ENCODE measurements around the gene CTNNA1. TPM values are rescaled to one million over a fixed set of nuclear protein-coding genes. Genes with fewer than 3 reads are reported as not detected.

Gene CTNNA1
- total and polyA plus RNA-seq, 4 donors: 208 to 295 (median 253) TPM

DNA sequence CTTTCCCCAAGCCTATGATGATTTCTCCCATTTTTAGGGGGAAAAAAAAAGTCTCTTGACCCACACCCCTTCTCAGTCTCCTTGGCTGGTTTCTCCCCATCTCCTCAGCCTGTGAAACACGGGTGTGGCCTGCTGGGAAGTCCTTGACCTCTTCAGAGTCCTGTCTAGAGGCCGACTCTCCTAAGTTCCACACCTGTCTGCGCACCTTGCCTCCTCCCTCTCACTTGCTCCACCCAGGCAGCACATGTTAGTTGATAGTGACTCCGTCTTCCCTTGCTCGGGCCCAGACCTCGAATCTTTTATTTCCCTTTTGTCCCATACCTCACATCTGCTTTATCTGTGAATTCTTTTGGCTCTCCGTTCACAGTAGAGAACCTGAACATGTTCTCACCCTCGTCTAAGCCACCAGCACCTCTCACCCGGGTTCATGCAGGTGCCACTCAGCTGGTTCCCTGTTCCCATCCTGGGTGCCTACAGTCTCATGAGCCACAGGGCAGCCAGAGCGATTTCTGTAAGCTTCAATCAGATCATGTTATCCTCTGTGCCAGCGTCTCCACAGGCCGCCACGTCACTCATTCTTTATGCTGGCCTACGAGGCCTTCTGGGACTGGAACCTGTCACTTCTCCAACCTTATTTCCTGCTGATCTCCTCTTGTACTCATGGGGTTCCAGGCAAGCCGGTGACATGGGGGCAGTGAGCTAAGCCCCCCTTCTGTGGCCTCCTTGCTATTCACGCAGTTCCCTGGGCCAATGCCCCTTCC is 173.6 kb downstream of the CTNNA1 start:
- no peak overlapping the region for H3K4me3 ChIP-seq (ENCODE audit: low read depth, low read length)
- no peaks in the 10 kb centered on the region for H3K27me3 ChIP-seq (ENCODE audit: control insufficient read depth, insufficient read depth, low read length)
- H3K36me3 ChIP-seq (ENCODE audit: control insufficient read depth, insufficient read depth, low read length): peaks cover 60% of the 10 kb centered on the region
- WGBS (ENCODE audit: insufficient coverage): 83% methylated on average over 13 of the region's 16 CpGs
- H3K4me1 ChIP-seq (ENCODE audit: control insufficient read depth, insufficient read depth, low read length): peaks cover 38% of the 10 kb centered on the region
- H3K9me3 ChIP-seq (ENCODE audit: control insufficient read depth, insufficient read depth, low read length): no peaks in the 10 kb centered on the region
- no peak for DNase-seq (ENCODE audit: low read depth in 4 of 6, low spot score in 6 of 6)
- H3K27ac ChIP-seq (ENCODE audit: low read depth, low read length): no peak overlapping the region

DNA sequence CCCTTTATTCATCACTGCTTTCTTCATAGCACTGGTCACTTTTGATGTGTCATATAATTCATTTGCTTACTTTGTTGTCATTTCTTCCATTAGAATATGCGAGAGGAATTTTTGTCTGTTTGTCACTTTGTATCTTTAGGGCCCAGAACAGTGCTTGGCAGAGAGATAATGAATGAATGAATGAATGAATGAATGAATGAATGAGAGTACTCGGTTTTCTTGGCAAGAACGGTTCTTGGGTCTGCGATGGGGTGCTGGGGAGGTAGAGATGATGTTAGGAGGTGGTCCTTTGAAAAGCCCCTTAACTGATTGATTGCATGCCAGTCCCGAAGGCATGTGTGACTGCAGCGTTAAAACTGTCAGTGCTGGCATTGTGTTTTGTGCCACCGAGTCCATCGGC is 174.3 kb downstream of the CTNNA1 start:
- Histone ChIP-seq H3K4me1 (ENCODE audit: control insufficient read depth, insufficient read depth, low read length) (peaks cover 38% of the 10 kb centered on the region), H3K36me3 (ENCODE audit: control insufficient read depth, insufficient read depth, low read length) (peaks cover 67% of the 10 kb centered on the region), H3K4me3 (ENCODE audit: low read depth, low read length) (no peak overlapping the region), H3K9me3 (ENCODE audit: control insufficient read depth, insufficient read depth, low read length) (no peaks in the 10 kb centered on the region), H3K27ac (ENCODE audit: low read depth, low read length) (peak overlapping the region; percentile 52), H3K27me3 (ENCODE audit: control insufficient read depth, insufficient read depth, low read length) (no peaks in the 10 kb centered on the region)
- DNase-seq (ENCODE audit: low read depth in 4 of 6, low spot score in 6 of 6): no peak
- 43% methylated on average over 8 of the region's 8 CpGs for WGBS (ENCODE audit: insufficient coverage)

DNA sequence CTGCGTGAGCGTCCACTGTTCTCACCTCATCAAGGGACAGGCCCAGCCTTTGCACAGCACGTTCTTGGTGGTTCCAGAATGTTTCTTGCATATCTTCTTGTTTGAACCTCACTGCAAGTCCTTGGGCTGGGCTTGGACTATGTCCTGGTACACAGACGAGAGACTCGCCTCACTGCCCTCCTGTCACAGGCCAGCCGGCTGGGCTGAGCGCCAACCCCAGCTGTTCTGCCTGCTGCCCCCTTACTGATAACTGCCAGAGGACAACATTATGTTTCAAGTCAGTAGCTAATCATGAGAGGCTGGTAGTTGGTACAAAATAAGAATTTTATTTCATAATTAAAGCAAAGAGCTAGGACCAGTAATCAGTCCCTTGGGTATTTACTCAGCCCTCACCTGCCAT is 174.8 kb downstream of the CTNNA1 start:
- no peaks in the 10 kb centered on the region for H3K9me3 ChIP-seq (ENCODE audit: control insufficient read depth, insufficient read depth, low read length)
- peak in 2 of 6 donors; percentile 78 to 79 for DNase-seq (ENCODE audit: low read depth in 4 of 6, low spot score in 6 of 6)
- 40% methylated on average over 7 of the region's 7 CpGs for WGBS (ENCODE audit: insufficient coverage)
- no peaks in the 10 kb centered on the region for H3K27me3 ChIP-seq (ENCODE audit: control insufficient read depth, insufficient read depth, low read length)
- no peak overlapping the region for H3K4me3 ChIP-seq (ENCODE audit: low read depth, low read length)
- peaks cover 38% of the 10 kb centered on the region for H3K4me1 ChIP-seq (ENCODE audit: control insufficient read depth, insufficient read depth, low read length)
- H3K27ac ChIP-seq (ENCODE audit: low read depth, low read length): peak overlapping the region; percentile 52
- H3K36me3 ChIP-seq (ENCODE audit: control insufficient read depth, insufficient read depth, low read length): peaks cover 71% of the 10 kb centered on the region

DNA sequence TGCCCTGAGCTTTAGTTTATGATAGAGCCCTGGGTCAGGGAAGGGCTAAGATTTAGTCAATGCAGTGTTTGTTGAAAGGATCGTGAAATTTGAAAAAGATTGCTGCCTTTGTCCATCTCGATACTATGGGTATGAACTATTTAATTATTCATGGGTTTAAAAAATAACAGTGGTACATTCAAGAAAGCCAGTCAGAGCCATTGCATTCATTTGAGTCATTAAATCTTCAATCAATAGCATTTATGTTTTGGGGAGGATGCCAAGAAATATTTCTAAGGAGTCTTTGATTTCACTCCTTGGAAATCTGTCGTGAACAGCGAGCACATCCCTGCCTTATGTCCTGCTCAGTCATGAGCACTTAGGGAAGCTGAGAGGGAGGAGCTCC is 176.3 kb downstream of the CTNNA1 start:
- H3K36me3 ChIP-seq (ENCODE audit: control insufficient read depth, insufficient read depth, low read length): peaks cover 79% of the 10 kb centered on the region
- 53% methylated on average over 4 of the region's 4 CpGs for WGBS (ENCODE audit: insufficient coverage)

DNA sequence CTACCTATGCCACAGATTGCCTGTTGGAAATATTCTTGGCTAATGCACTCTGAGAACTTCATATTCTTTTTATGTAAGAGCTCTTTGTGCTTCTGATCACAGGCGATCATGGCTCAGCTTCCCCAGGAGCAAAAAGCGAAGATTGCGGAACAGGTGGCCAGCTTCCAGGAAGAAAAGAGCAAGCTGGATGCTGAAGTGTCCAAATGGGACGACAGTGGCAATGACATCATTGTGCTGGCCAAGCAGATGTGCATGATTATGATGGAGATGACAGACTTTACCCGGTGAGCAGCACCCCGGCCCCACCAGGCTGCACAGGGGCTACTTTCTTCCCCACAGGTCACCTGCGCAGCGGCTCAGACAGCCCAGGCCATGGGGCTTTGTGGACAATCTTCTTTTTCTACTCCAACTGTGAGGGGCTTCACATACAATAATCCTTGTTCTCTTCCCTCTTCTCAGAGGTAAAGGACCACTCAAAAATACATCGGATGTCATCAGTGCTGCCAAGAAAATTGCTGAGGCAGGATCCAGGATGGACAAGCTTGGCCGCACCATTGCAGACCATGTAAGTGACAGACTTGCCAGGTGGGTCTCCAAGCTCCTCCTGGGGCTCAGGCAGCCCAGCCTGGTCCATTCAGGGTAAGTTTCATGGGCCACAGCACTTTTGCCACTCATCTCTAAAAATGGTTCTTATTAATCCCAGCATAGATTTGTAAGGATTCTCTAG is 177.3 kb downstream of the CTNNA1 start:
- Histone ChIP-seq H3K36me3 (ENCODE audit: control insufficient read depth, insufficient read depth, low read length) (peaks cover 79% of the 10 kb centered on the region), H3K27me3 (ENCODE audit: control insufficient read depth, insufficient read depth, low read length) (no peaks in the 10 kb centered on the region), H3K4me3 (ENCODE audit: low read depth, low read length) (no peak overlapping the region), H3K27ac (ENCODE audit: low read depth, low read length) (no peak overlapping the region), H3K4me1 (ENCODE audit: control insufficient read depth, insufficient read depth, low read length) (peaks cover 38% of the 10 kb centered on the region), H3K9me3 (ENCODE audit: control insufficient read depth, insufficient read depth, low read length) (no peaks in the 10 kb centered on the region)
- WGBS (ENCODE audit: insufficient coverage): 78% methylated on average over 10 of the region's 10 CpGs
- DNase-seq (ENCODE audit: low read depth in 4 of 6, low spot score in 6 of 6): no peak

More for the DNA sequence above, 176.3 kb downstream of the CTNNA1 start:
- no peak overlapping the region for H3K4me3 ChIP-seq (ENCODE audit: low read depth, low read length)
- H3K4me1 ChIP-seq (ENCODE audit: control insufficient read depth, insufficient read depth, low read length): peaks cover 38% of the 10 kb centered on the region
- peak overlapping the region; percentile 55 for H3K27ac ChIP-seq (ENCODE audit: low read depth, low read length)
- no peaks in the 10 kb centered on the region for H3K9me3 ChIP-seq (ENCODE audit: control insufficient read depth, insufficient read depth, low read length)
- H3K27me3 ChIP-seq (ENCODE audit: control insufficient read depth, insufficient read depth, low read length): no peaks in the 10 kb centered on the region
- peak in 1 of 6 donors; percentile 35 for DNase-seq (ENCODE audit: low read depth in 4 of 6, low spot score in 6 of 6)

DNA sequence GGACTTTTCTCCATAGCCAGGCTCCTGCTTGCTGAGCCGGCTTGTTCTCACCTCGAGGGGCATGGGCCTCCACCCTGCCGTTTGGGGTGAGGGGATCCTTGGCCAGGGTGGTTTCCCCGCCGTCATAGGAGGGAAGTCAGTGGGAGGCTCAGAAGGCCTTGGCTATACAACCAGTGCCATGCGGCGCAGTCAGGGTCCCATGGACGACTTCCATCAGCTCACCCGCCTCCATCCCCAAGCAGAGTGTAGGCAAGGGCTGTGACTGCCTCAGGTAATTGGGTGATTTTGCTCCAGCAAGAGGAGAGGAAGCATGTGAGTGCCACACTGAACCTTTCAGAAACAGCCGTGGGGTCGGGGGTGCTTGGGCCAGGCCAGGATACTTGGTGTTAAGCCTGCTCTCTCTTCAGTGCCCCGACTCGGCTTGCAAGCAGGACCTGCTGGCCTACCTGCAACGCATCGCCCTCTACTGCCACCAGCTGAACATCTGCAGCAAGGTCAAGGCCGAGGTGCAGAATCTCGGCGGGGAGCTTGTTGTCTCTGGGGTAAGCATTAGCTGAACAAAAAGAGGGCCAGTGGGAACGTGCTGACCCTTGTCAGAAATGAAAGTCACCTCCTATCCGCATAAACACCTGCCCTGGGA is 179.1 kb downstream of the CTNNA1 start:
- 80% methylated on average over 13 of the region's 20 CpGs for WGBS (ENCODE audit: insufficient coverage)
- no peak for DNase-seq (ENCODE audit: low read depth in 4 of 6, low spot score in 6 of 6)
- H3K27ac ChIP-seq (ENCODE audit: low read depth, low read length): no peak overlapping the region
- peaks cover 74% of the 10 kb centered on the region for H3K36me3 ChIP-seq (ENCODE audit: control insufficient read depth, insufficient read depth, low read length)
- H3K4me3 ChIP-seq (ENCODE audit: low read depth, low read length): no peak overlapping the region
- no peaks in the 10 kb centered on the region for H3K27me3 ChIP-seq (ENCODE audit: control insufficient read depth, insufficient read depth, low read length)
- no peaks in the 10 kb centered on the region for H3K9me3 ChIP-seq (ENCODE audit: control insufficient read depth, insufficient read depth, low read length)
- peaks cover 34% of the 10 kb centered on the region for H3K4me1 ChIP-seq (ENCODE audit: control insufficient read depth, insufficient read depth, low read length)

DNA sequence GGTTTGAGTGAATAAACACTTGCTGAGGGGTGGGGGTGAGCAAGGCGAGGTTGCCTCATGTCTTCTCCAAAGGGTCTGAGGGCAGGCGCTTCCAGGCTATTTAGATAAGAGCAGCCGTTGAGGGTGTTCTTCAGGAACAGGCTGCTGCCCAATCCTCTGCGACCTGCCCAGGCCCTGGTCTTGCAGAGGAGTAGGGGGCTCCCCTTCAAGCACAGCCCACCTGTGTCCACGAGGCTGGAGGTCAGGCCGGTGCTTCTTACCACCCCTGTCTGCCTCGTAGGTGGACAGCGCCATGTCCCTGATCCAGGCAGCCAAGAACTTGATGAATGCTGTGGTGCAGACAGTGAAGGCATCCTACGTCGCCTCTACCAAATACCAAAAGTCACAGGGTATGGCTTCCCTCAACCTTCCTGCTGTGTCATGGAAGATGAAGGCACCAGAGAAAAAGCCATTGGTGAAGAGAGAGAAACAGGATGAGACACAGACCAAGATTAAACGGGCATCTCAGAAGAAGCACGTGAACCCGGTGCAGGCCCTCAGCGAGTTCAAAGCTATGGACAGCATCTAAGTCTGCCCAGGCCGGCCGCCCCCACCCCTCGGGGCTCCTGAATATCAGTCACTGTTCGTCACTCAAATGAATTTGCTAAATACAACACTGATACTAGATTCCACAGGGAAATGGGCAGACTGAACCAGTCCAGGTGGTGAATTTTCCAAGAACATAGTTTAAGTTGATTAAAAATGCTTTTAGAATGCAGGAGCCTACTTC is 180.5 kb downstream of the CTNNA1 start:
- peaks cover 21% of the 10 kb centered on the region for H3K4me1 ChIP-seq (ENCODE audit: control insufficient read depth, insufficient read depth, low read length)
- H3K9me3 ChIP-seq (ENCODE audit: control insufficient read depth, insufficient read depth, low read length): no peaks in the 10 kb centered on the region
- peaks cover 76% of the 10 kb centered on the region for H3K36me3 ChIP-seq (ENCODE audit: control insufficient read depth, insufficient read depth, low read length)
- no peak overlapping the region for H3K27ac ChIP-seq (ENCODE audit: low read depth, low read length)
- DNase-seq (ENCODE audit: low read depth in 4 of 6, low spot score in 6 of 6): no peak
- H3K27me3 ChIP-seq (ENCODE audit: control insufficient read depth, insufficient read depth, low read length): no peaks in the 10 kb centered on the region
- H3K4me3 ChIP-seq (ENCODE audit: low read depth, low read length): no peak overlapping the region
- WGBS (ENCODE audit: insufficient coverage): 93% methylated on average over 14 of the region's 18 CpGs

DNA sequence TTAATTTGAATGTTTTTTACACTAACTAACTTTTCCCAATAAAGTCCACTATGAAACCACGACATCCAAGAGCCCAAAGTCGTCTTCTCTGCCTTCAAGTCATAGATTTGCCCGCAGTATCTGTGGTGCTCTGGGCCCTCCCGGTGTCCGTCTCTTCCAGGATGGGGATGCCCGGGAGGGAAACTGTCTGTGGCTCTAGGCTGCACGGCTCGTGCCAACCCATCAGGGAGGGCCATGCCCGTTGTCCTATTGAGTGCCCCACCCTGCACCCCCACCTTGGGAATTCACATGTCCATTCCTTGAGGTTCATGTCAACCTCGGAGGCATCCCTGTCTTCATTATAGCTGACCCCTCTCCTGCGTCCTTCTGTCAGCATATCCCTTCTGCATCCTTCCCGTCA is 181.7 kb downstream of the CTNNA1 start:
- WGBS (ENCODE audit: insufficient coverage): 93% methylated on average over 9 of the region's 12 CpGs
- H3K4me3 ChIP-seq (ENCODE audit: low read depth, low read length): no peak overlapping the region
- no peak overlapping the region for H3K27ac ChIP-seq (ENCODE audit: low read depth, low read length)

DNA sequence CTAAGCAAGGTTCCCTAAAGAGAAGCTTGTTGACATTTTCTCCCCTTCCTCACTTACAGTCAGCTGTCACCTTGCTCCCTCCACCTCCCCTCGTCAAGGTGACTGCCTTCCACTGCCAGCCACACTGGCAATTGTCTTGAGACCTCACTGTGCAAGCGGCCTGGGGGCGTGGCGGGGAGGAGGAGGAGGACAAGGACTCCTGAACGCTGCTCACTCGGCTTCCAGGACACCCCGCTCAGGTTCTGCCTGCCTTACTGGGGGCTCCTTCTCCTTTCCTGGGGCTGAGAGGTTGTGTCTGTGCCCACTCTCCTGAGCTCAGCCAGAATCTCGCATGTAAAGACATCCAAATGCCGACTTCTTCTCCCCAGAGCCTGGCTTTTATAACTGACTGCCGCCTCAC is 182.2 kb downstream of the CTNNA1 start:
- 77% methylated on average over 7 of the region's 10 CpGs for WGBS (ENCODE audit: insufficient coverage)
- Histone ChIP-seq H3K4me3 (ENCODE audit: low read depth, low read length) (no peak overlapping the region), H3K27ac (ENCODE audit: low read depth, low read length) (no peak overlapping the region), H3K4me1 (ENCODE audit: control insufficient read depth, insufficient read depth, low read length) (peaks cover 4% of the 10 kb centered on the region), H3K27me3 (ENCODE audit: control insufficient read depth, insufficient read depth, low read length) (no peaks in the 10 kb centered on the region), H3K9me3 (ENCODE audit: control insufficient read depth, insufficient read depth, low read length) (no peaks in the 10 kb centered on the region), H3K36me3 (ENCODE audit: control insufficient read depth, insufficient read depth, low read length) (peaks cover 63% of the 10 kb centered on the region)
- DNase-seq (ENCODE audit: low read depth in 4 of 6, low spot score in 6 of 6): no peak

More for the DNA sequence above, 181.7 kb downstream of the CTNNA1 start:
- no peaks in the 10 kb centered on the region for H3K27me3 ChIP-seq (ENCODE audit: control insufficient read depth, insufficient read depth, low read length)
- no peaks in the 10 kb centered on the region for H3K9me3 ChIP-seq (ENCODE audit: control insufficient read depth, insufficient read depth, low read length)
- peaks cover 66% of the 10 kb centered on the region for H3K36me3 ChIP-seq (ENCODE audit: control insufficient read depth, insufficient read depth, low read length)
- no peak for DNase-seq (ENCODE audit: low read depth in 4 of 6, low spot score in 6 of 6)
- peaks cover 9% of the 10 kb centered on the region for H3K4me1 ChIP-seq (ENCODE audit: control insufficient read depth, insufficient read depth, low read length)
